ENCODE measurements around the gene KLK1.

The KLK1 gene

DNA sequence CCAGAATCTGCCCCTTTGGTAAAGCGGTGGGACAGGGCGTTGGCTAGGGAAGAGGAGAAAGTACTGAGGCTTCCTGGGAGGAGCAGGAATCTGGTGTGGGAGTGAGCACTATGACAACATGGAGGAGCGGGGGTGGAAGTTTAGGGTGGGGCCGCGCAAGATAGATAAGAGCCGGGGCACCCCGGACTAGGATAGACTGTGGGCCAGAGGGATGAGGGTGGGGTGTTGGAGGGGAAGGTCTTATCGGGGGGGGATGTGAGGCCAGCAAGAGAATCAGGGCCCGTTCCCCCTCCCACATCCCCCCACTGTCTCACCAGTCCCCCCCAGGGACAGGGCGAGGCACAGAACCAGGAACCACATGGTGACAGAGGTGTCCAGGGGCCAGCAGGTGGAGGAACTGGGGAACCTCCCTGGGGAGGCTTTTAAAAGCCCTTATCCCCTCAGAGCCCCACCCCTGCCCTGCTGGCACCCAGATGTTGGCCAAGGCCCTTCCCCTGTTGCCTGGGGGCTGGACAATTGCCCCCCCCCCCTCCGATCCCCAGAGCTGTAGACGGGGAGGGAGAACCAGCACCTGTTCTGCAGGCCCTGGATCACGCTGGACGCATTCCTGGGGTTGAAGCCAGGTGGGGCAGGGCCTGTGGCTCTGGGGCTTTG lies at the start of gene KLK1:
KLK1 (minus strand) TSS at position 399 of the 654 bp plus-strand sequence; CDS start at position 360, 39 bp downstream.
- no peak for DNase-seq

DNA sequence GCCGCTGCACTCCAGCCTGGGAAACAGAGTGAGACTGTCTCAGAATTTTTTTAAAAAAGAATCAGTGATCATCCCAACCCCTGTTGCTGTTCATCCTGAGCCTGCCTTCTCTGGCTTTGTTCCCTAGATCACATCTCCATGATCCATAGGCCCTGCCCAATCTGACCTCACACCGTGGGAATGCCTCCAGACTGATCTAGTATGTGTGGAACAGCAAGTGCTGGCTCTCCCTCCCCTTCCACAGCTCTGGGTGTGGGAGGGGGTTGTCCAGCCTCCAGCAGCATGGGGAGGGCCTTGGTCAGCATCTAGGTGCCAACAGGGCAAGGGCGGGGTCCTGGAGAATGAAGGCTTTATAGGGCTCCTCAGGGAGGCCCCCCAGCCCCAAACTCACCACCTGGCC lies 49.5 kb upstream of the KLK1 start, which contains the start of gene KLK2:
KLK2 (plus strand) TSS at position 384 of the 400 bp plus-strand sequence. CDS start 35 bp downstream, outside the sequence.
- no peak for DNase-seq

DNA sequence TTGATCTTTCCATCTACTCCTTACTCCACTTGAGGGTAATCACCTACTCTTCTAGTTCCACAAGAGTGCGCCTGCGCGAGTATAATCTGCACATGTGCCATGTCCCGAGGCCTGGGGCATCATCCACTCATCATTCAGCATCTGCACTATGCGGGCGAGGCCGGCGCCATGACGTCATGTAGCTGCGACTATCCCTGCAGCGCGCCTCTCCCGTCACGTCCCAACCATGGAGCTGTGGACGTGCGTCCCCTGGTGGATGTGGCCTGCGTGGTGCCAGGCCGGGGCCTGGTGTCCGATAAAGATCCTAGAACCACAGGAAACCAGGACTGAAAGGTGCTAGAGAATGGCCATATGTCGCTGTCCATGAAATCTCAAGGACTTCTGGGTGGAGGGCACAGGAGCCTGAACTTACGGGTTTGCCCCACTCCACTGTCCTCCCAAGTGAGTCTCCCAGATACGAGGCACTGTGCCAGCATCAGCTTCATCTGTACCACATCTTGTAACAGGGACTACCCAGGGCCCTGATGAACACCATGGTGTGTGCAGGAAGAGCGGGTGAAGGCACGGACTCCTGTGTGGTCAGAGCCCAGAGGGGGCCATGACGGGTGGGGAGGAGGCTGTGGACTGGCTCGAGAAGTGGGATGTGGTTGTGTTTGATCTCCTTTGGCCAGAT lies 47.0 kb upstream of the KLK1 start:
- DNase-seq = no peak

DNA sequence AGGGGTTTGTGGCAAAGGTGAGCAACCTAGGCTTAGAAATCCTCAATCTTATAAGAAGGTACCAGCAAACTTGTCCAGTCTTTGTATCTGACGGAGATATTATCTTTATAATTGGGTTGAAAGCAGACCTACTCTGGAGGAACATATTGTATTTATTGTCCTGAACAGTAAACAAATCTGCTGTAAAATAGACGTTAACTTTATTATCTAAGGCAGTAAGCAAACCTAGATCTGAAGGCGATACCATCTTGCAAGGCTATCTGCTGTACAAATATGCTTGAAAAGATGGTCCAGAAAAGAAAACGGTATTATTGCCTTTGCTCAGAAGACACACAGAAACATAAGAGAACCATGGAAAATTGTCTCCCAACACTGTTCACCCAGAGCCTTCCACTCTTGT lies 45.9 kb upstream of the KLK1 start:
- no peak for DNase-seq

- DNase-seq = no peak
These were observed 38.1 kb upstream of the KLK1 start for GRCh38 chr19:50861496-50862286.

- no peak for DNase-seq
These were observed 37.4 kb upstream of the KLK1 start for GRCh38 chr19:50861010-50861409.

- no peak for DNase-seq
These were observed 36.3 kb upstream of the KLK1 start for GRCh38 chr19:50859849-50860248.

DNA sequence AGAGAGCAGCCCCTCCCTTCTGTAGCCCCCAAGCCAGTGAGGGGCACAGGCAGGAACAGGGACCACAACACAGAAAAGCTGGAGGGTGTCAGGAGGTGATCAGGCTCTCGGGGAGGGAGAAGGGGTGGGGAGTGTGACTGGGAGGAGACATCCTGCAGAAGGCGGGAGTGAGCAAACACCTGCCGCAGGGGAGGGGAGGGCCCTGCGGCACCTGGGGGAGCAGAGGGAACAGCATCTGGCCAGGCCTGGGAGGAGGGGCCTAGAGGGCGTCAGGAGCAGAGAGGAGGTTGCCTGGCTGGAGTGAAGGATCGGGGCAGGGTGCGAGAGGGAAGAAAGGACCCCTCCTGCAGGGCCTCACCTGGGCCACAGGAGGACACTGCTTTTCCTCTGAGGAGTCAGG lies 35.3 kb upstream of the KLK1 start:
- DNase-seq = no peak

DNA sequence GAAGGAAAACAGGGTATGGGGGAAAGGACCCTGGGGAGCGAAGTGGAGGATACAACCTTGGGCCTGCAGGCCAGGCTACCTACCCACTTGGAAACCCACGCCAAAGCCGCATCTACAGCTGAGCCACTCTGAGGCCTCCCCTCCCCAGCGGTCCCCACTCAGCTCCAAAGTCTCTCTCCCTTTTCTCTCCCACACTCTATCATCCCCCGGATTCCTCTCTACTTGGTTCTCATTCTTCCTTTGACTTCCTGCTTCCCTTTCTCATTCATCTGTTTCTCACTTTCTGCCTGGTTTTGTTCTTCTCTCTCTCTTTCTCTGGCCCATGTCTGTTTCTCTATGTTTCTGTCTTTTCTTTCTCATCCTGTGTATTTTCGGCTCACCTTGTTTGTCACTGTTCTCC lies 33.8 kb upstream of the KLK1 start:
- no peak for DNase-seq

- no peak for DNase-seq
These were observed 31.2 kb upstream of the KLK1 start, which contains the start of gene KLK3 for GRCh38 chr19:50854636-50855410. Gene KLK3 (plus strand): TSS chr19:50854915. CDS start chr19:50854956, 41 bp downstream.

- no peak for DNase-seq
These were observed 28.0 kb upstream of the KLK1 start for GRCh38 chr19:50851620-50852019.

DNA sequence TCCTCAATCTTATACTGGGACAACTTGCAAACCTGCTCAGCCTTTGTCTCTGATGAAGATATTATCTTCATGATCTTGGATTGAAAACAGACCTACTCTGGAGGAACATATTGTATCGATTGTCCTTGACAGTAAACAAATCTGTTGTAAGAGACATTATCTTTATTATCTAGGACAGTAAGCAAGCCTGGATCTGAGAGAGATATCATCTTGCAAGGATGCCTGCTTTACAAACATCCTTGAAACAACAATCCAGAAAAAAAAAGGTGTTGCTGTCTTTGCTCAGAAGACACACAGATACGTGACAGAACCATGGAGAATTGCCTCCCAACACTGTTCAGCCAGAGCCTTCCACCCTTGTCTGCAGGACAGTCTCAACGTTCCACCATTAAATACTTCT lies 27.2 kb upstream of the KLK1 start:
- DNase-seq = no peak

GRCh38 chr19:50844296-50844935 lies 20.8 kb upstream of the KLK1 start:
- DNase-seq = no peak

- no peak for DNase-seq
These were observed 20.2 kb upstream of the KLK1 start for GRCh38 chr19:50843701-50844221.

DNA sequence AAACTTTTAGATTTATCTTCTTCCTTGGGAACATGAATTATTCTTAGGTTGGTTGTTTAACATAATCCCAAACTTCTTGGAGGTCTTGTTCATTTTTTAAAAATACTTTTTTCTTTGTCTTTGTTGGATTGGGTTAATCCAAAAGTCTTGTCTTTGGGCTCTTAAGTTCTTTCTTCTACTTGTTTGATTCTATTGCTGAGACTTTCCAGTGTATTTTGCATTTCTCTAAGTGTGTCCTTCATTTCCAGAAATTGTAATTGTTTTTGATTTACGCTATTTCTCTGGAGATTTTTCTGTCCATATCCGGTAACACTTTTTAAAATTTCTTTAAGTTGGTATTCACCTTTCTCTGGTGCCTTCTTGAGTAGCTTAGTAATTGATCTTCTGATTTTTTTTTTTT lies 19.6 kb upstream of the KLK1 start:
- DNase-seq = no peak

DNA sequence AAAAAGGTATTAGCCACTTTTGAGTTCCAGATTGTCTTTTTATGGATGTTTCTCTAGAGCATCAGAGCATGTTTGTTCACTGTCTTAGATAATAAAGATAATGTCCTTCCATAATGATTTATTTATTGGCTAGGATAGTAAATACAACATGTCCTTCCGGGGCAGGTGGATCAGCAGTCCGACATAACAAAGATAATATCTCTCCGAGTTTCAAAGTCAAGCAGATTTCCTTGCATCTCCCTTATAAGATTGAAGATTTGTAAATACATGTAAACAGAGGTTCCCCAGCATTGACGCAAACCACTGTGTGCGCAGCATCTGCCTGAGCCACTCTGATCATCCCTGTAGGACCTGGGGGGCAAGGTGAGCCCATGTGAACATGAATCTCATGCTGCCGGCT lies 18.5 kb upstream of the KLK1 start:
- no peak for DNase-seq

- no peak for DNase-seq
These were observed 16.4 kb upstream of the KLK1 start for GRCh38 chr19:50839712-50840655.

DNA sequence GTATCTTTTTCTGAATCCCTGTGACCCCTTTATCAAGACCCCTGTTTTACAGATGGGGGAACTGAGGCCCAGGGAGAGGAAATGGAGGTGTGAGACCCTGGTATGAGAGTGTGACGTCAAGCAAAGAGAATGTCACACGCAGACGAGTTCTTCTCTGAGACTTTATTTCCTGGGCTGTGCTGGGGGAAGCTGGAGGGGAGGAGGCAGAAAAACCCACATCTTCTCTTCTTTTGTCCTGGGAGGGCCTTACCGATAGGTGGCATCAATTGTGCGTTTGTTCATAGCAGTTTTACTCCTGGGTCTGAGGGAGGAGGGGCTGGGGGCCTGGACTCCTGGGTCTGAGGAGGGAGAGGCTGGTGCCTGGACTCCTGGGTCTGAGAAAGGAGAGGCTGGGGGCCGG lies 14.7 kb upstream of the KLK1 start:
- DNase-seq = no peak

- no peak for DNase-seq
These were observed 13.7 kb upstream of the KLK1 start for GRCh38 chr19:50837300-50837699.

DNA sequence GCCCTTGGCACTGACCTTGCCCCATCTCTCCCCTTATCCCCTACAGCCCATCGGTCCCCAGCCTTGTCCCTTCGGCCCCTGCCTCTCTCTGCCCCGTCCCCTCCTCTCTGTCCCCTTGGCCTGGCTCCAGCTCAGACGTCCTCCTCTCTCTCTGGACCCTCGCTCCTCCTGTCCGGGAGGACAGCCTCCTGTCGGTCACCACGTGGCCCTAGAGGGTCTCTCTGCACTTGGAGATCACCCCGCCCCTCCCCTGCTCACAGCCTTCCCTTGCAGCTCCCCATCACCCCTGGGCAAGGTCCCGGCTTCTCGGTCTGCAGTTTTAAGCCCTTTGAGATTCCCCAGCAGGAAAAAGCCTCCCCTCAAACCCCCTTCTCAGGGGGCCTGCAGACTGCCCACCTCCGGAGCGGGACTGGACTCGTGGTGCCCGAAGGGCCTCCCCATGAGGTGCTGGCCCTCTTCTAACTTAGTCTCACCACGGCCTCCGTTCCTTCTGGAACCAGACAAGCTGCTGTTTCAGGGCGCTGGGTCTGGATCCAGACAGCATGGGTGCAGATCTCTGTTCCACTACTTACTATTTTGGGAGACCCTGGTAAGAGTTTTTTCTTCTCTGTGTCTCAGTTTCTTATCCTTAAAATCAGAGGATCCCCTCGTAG lies 13.1 kb upstream of the KLK1 start:
- no peak for DNase-seq

All from cortex of kidney (tissue), 1 donor.